GM18517 (cell line): ENCODE data around the gene C3orf70.

ENCODE experiments used
- ATAC-seq: cut with Tn5 transposase; IDR thresholded peaks from one replicate; pipeline ENCODE4 v1.9.1; 2021; ENCODE audit warnings: mild to moderate bottlenecking, moderate library complexity; ENCODE audit not compliant: unreplicated experiment

Gene C3orf70

GRCh38 chr3:185152410-185153170, at the start of gene C3orf70:
TSS of gene C3orf70 (minus strand) at chr3:185153060. CDS start at chr3:185152823, 237 bp downstream.
- ATAC-seq = peak; percentile 50

GRCh38 chr3:185200639-185201038, 47.8 kb upstream of the C3orf70 start:
- ATAC-seq = no peak

GRCh38 chr3:185199671-185200070, 46.8 kb upstream of the C3orf70 start:
- ATAC-seq = no peak

GRCh38 chr3:185199206-185199605, 46.3 kb upstream of the C3orf70 start:
- no peak for ATAC-seq

GRCh38 chr3:185197068-185197467, 44.2 kb upstream of the C3orf70 start:
- ATAC-seq = no peak

GRCh38 chr3:185195652-185196051, 42.8 kb upstream of the C3orf70 start:
- no peak for ATAC-seq

- no peak for ATAC-seq
Observed at GRCh38 chr3:185188816-185189215, 36.0 kb upstream of the C3orf70 start.

- no peak for ATAC-seq
Observed at GRCh38 chr3:185187391-185187790, 34.5 kb upstream of the C3orf70 start.

- ATAC-seq = no peak
Observed at GRCh38 chr3:185176750-185177359, 24.0 kb upstream of the C3orf70 start.

- no peak for ATAC-seq
Observed at GRCh38 chr3:185175370-185175987, 22.6 kb upstream of the C3orf70 start.

- no peak for ATAC-seq
Observed at GRCh38 chr3:185172086-185173049, 19.5 kb upstream of the C3orf70 start.

- no peak for ATAC-seq
Observed at GRCh38 chr3:185164428-185165217, 11.8 kb upstream of the C3orf70 start.

GRCh38 chr3:185162634-185163033, 9.8 kb upstream of the C3orf70 start:
- ATAC-seq = no peak

GRCh38 chr3:185161761-185162160, 8.9 kb upstream of the C3orf70 start:
- no peak for ATAC-seq

GRCh38 chr3:185157347-185157746, 4.5 kb upstream of the C3orf70 start:
- no peak for ATAC-seq

- ATAC-seq = no peak
Observed at GRCh38 chr3:185155678-185156077, 2.8 kb upstream of the C3orf70 start.

GRCh38 chr3:185153861-185154629, 1.2 kb upstream of the C3orf70 start:
- no peak for ATAC-seq

GRCh38 chr3:185153171-185153771, 411 bp upstream of the C3orf70 start:
- ATAC-seq = peak; percentile 23

GRCh38 chr3:185151964-185152409, 873 bp downstream of the C3orf70 start:
- no peak for ATAC-seq
